Glutamatergic neuron (in vitro differentiated cells): ENCODE measurements around the gene GM2A. TPM values are rescaled to one million over a fixed set of nuclear protein-coding genes. Genes with fewer than 3 reads are reported as not detected.

Experiments used
- DNase-seq: peaks from one replicate; pipeline ENCODE4 v3.0.0; 2022
- H3K27ac Mint-ChIP-seq: one replicate; pipeline ENCODE4 v1.8.0; 2020; ENCODE audit warnings: mild to moderate bottlenecking, mixed read lengths, inconsistent platforms; ENCODE audit not compliant: unreplicated experiment
- H3K27me3 Mint-ChIP-seq: one replicate; pipeline ENCODE4 v1.8.0; 2020; ENCODE audit warnings: mild to moderate bottlenecking, moderate library complexity, mixed read lengths, inconsistent platforms; ENCODE audit not compliant: unreplicated experiment
- H3K36me3 Mint-ChIP-seq: one replicate; pipeline ENCODE4 v1.8.0; 2020; ENCODE audit warnings: mild to moderate bottlenecking, mixed read lengths, inconsistent platforms; ENCODE audit not compliant: unreplicated experiment
- H3K4me1 Mint-ChIP-seq: one replicate; pipeline ENCODE4 v1.8.0; 2020; ENCODE audit warnings: mild to moderate bottlenecking, low read depth, mixed read lengths, inconsistent platforms; ENCODE audit not compliant: unreplicated experiment
- H3K4me3 Mint-ChIP-seq: one replicate; pipeline ENCODE4 v1.8.0; 2020; ENCODE audit warnings: mild to moderate bottlenecking, mixed read lengths, inconsistent platforms; ENCODE audit not compliant: unreplicated experiment
- H3K9me3 Mint-ChIP-seq: one replicate; pipeline ENCODE4 v1.8.0; 2020; ENCODE audit warnings: mild to moderate bottlenecking, moderate library complexity, mixed read lengths, inconsistent platforms; ENCODE audit not compliant: unreplicated experiment
- CTCF ChIP-seq: fragments of 200-600 bp; sonication (generic); IDR thresholded peaks from one replicate; pipeline ENCODE4 v1.5.0; 2021; ENCODE audit not compliant: partially characterized antibody, unreplicated experiment
- total RNA-seq: library from RNA; stranded (reverse); fragmentation: NEBNext Ultra II Directional; extraction: Animal tissue kit (Norgen Biotek cat#: 25700); gene quantifications from one replicate; pipeline ENCODE4 v1.2.1, GENCODE V29; 2021; ENCODE audit not compliant: unreplicated experiment

GM2A gene
- total RNA-seq, 1 donor from 2014 or later, result 13.7 TPM

GRCh38 chr5:151262532-151262931 lies 9.5 kb downstream of the GM2A start:
- H3K27me3 Mint-ChIP-seq, result peaks cover 2% of the 10 kb centered on the region
- H3K36me3 Mint-ChIP-seq, result no peaks in the 10 kb centered on the region
- no peak for DNase-seq
- H3K4me1 Mint-ChIP-seq, result no peaks in the 10 kb centered on the region
- H3K27ac Mint-ChIP-seq, result no peak overlapping the region
- no peaks in the 10 kb centered on the region for H3K9me3 Mint-ChIP-seq
- no peak overlapping the region for H3K4me3 Mint-ChIP-seq
- TF ChIP-seq CTCF, result no peak

- Mint-ChIP-seq H3K4me3 (no peak overlapping the region), H3K27ac (no peak overlapping the region), H3K4me1 (no peaks in the 10 kb centered on the region), H3K9me3 (no peaks in the 10 kb centered on the region), H3K36me3 (no peaks in the 10 kb centered on the region), H3K27me3 (peaks cover 2% of the 10 kb centered on the region)
- TF ChIP-seq CTCF, result no peak
- DNase-seq, result no peak
Measured at GRCh38 chr5:151264113-151264512, 11.1 kb downstream of the GM2A start.

- Mint-ChIP-seq H3K27ac (no peak overlapping the region), H3K4me1 (no peaks in the 10 kb centered on the region), H3K9me3 (no peaks in the 10 kb centered on the region), H3K4me3 (no peak overlapping the region), H3K27me3 (peaks cover 2% of the 10 kb centered on the region), H3K36me3 (no peaks in the 10 kb centered on the region)
- no peak for TF ChIP-seq CTCF
- DNase-seq, result no peak
Measured at GRCh38 chr5:151267491-151268260, 14.7 kb downstream of the GM2A start.

GRCh38 chr5:151270599-151270998 lies 17.6 kb downstream of the GM2A start:
- H3K27ac Mint-ChIP-seq, result no peak overlapping the region
- H3K27me3 Mint-ChIP-seq, result no peaks in the 10 kb centered on the region
- no peaks in the 10 kb centered on the region for H3K4me1 Mint-ChIP-seq
- no peaks in the 10 kb centered on the region for H3K36me3 Mint-ChIP-seq
- DNase-seq, result no peak
- TF ChIP-seq CTCF, result no peak
- no peaks in the 10 kb centered on the region for H3K9me3 Mint-ChIP-seq
- H3K4me3 Mint-ChIP-seq, result no peak overlapping the region

GRCh38 chr5:151271336-151271735 lies 18.4 kb downstream of the GM2A start:
- H3K27me3 Mint-ChIP-seq, result no peaks in the 10 kb centered on the region
- H3K9me3 Mint-ChIP-seq, result no peaks in the 10 kb centered on the region
- no peaks in the 10 kb centered on the region for H3K36me3 Mint-ChIP-seq
- DNase-seq, result no peak
- no peak overlapping the region for H3K4me3 Mint-ChIP-seq
- TF ChIP-seq CTCF, result no peak
- H3K27ac Mint-ChIP-seq, result no peak overlapping the region
- H3K4me1 Mint-ChIP-seq, result no peaks in the 10 kb centered on the region
